Common myeloid progenitor, CD34-positive (primary cell): ENCODE data around the gene TMEM132D.

Experiments
- CTCF ChIA-PET: fragments of 350-600 bp; sonication (Branson Sonifier 250); formaldehyde crosslinking; loops from one replicate; lab custom pipeline; 2021; ENCODE audit warnings: antibody characterized with exemption; lab: Charles Lee
- POLR2A ChIA-PET: fragments of 350-600 bp; sonication (Branson Sonifier 250); formaldehyde crosslinking; loops from one replicate; lab custom pipeline; 2021; ENCODE audit warnings: antibody characterized with exemption; lab: Charles Lee
- DNase-seq, 3 donors: peaks; one replicate each; pipeline versions ENCODE4 v3.0.0 to v3.0.0-alpha.2; 2013
- H3K27ac ChIP-seq, 2 experiments: 1 replicate in 1 of 2; 2 replicates in 1 of 2; pipeline ENCODE4 v1.7.0; 2013; ENCODE audit warnings: inconsistent platforms in 2 of 2, low read length in 2 of 2, mild to moderate bottlenecking in 2 of 2, low read depth in 1 of 2, moderate library complexity in 1 of 2; ENCODE audit not compliant: severe bottlenecking in 2 of 2, insufficient read depth in 1 of 2, poor library complexity in 1 of 2
- H3K27me3 ChIP-seq, 5 experiments: replicated peaks in 2 of 5; 1 replicate in 3 of 5; 2 replicates in 2 of 5; pipeline versions ENCODE4 v1.6.1 to v1.7.0; 2013; ENCODE audit warnings: low read length in 4 of 5, mild to moderate bottlenecking in 2 of 5, moderate library complexity in 2 of 5, inconsistent platforms in 1 of 5; ENCODE audit not compliant: insufficient read depth in 5 of 5, control insufficient read depth in 4 of 5
- H3K36me3 ChIP-seq, 4 experiments: 1 replicate in 2 of 4; 2 replicates in 2 of 4; pipeline versions ENCODE4 v1.6.1 to v1.7.0; 2013; ENCODE audit warnings: low read length in 3 of 4, control low read depth in 1 of 4, mild to moderate bottlenecking in 1 of 4; ENCODE audit not compliant: control insufficient read depth in 4 of 4, insufficient read depth in 4 of 4
- H3K4me1 ChIP-seq, 4 experiments: 1 replicate in 3 of 4; 2 replicates in 1 of 4; pipeline versions ENCODE4 v1.6.1 to v1.7.1; 2013; ENCODE audit warnings: low read length in 3 of 4, mild to moderate bottlenecking in 3 of 4, control low read depth in 1 of 4, inconsistent platforms in 1 of 4, moderate library complexity in 1 of 4; ENCODE audit not compliant: control insufficient read depth in 4 of 4, insufficient read depth in 4 of 4; ENCODE audit errors: control extremely low read depth in 1 of 4
- H3K4me3 ChIP-seq, 7 experiments: 1 replicate in 4 of 7; 2 replicates in 3 of 7; pipeline versions ENCODE4 v1.5.1 to v1.7.0; 2013; ENCODE audit warnings: mild to moderate bottlenecking in 7 of 7, low read length in 6 of 7, moderate library complexity in 6 of 7, inconsistent platforms in 2 of 7, low read depth in 2 of 7, control low read depth in 1 of 7; ENCODE audit not compliant: insufficient read depth in 4 of 7, control insufficient read depth in 1 of 7; ENCODE audit errors: extremely low read depth in 1 of 7
- H3K9me3 ChIP-seq, 5 experiments: 1 replicate in 4 of 5; 2 replicates in 1 of 5; pipeline versions ENCODE4 v1.6.1 to v1.7.1; 2013; ENCODE audit warnings: low read length in 4 of 5, mild to moderate bottlenecking in 2 of 5, inconsistent platforms in 1 of 5, low read depth in 1 of 5, moderate library complexity in 1 of 5; ENCODE audit not compliant: control insufficient read depth in 4 of 5, insufficient read depth in 2 of 5; ENCODE audit errors: control extremely low read depth in 1 of 5
- WGBS: methylation state at CpG from one replicate; pipeline ENCODE4 v1.1.5; 2013; ENCODE audit not compliant: insufficient coverage; 5-methylcytosine and 5-hydroxymethylcytosine counted together

Gene TMEM132D

GRCh38 chr12:129657179-129657578 is 246.6 kb downstream of the TMEM132D start:
- WGBS, result 80% methylated on average over 1 of the region's 4 CpGs
- peaks cover 0 to 5% (median 0%) of the 10 kb centered on the region in 5 experiments for H3K9me3 ChIP-seq
- H3K27ac ChIP-seq, result no peak overlapping the region
- ChIA-PET CTCF (no interaction called here), POLR2A (no interaction called here)
- H3K4me1 ChIP-seq, result no peaks in the 10 kb centered on the region
- no peaks in the 10 kb centered on the region for H3K36me3 ChIP-seq
- H3K27me3 ChIP-seq, result no peaks in the 10 kb centered on the region
- no peak for DNase-seq
- no peak overlapping the region for H3K4me3 ChIP-seq

- CTCF ChIA-PET, result no interaction called here
- Histone ChIP-seq H3K4me3 (no peak overlapping the region), H3K4me1 (no peaks in the 10 kb centered on the region), H3K36me3 (no peaks in the 10 kb centered on the region), H3K9me3 (peaks cover 0 to 5% (median 0%) of the 10 kb centered on the region in 5 experiments), H3K27ac (no peak overlapping the region), H3K27me3 (no peaks in the 10 kb centered on the region)
- no peak for DNase-seq
- POLR2A ChIA-PET, result no interaction called here
- 86% methylated on average over 6 of the region's 6 CpGs for WGBS
These were observed 251.9 kb downstream of the TMEM132D start for GRCh38 chr12:129651951-129652350.

GRCh38 chr12:129641926-129642325 is 261.9 kb downstream of the TMEM132D start:
- no peaks in the 10 kb centered on the region for H3K36me3 ChIP-seq
- H3K27me3 ChIP-seq, result no peaks in the 10 kb centered on the region
- POLR2A ChIA-PET, result no interaction called here
- H3K4me3 ChIP-seq, result no peak overlapping the region
- no peaks in the 10 kb centered on the region for H3K9me3 ChIP-seq
- no peak for DNase-seq
- no peak overlapping the region for H3K27ac ChIP-seq
- no peaks in the 10 kb centered on the region for H3K4me1 ChIP-seq
- CTCF ChIA-PET, result no interaction called here
- WGBS, result 5% methylated on average over 4 of the region's 6 CpGs

GRCh38 chr12:129635021-129635685 is 268.7 kb downstream of the TMEM132D start:
- POLR2A ChIA-PET, result no interaction called here
- 13% methylated on average over 3 of the region's 6 CpGs for whole genome bisulfite sequencing

GRCh38 chr12:129631316-129631715 is 272.5 kb downstream of the TMEM132D start:
- CTCF ChIA-PET, result no interaction called here
- DNase-seq, result no peak
- 72% methylated on average over 5 of the region's 6 CpGs for WGBS
- POLR2A ChIA-PET, result no interaction called here
- Histone ChIP-seq H3K36me3 (no peaks in the 10 kb centered on the region), H3K27me3 (no peaks in the 10 kb centered on the region), H3K4me1 (no peaks in the 10 kb centered on the region), H3K9me3 (no peaks in the 10 kb centered on the region), H3K4me3 (no peak overlapping the region), H3K27ac (no peak overlapping the region)

More at GRCh38 chr12:129635021-129635685, 268.7 kb downstream of the TMEM132D start:
- no peak overlapping the region for H3K27ac ChIP-seq
- DNase-seq, result no peak
- no peaks in the 10 kb centered on the region for H3K36me3 ChIP-seq
- H3K4me1 ChIP-seq, result no peaks in the 10 kb centered on the region
- H3K4me3 ChIP-seq, result no peak overlapping the region
- H3K9me3 ChIP-seq, result no peaks in the 10 kb centered on the region
- no peaks in the 10 kb centered on the region for H3K27me3 ChIP-seq
- CTCF ChIA-PET, result no interaction called here

GRCh38 chr12:129629901-129630300 is 273.9 kb downstream of the TMEM132D start:
- H3K27me3 ChIP-seq, result no peaks in the 10 kb centered on the region
- no peak overlapping the region for H3K27ac ChIP-seq
- WGBS, result 80% methylated on average over 1 of the region's 1 CpG
- H3K4me1 ChIP-seq, result no peaks in the 10 kb centered on the region
- no peaks in the 10 kb centered on the region for H3K36me3 ChIP-seq
- no peaks in the 10 kb centered on the region for H3K9me3 ChIP-seq
- no peak for DNase-seq
- ChIA-PET CTCF (interaction anchor here (0.6 kb wide), 1 partner anchor 16 kb away, joined by 3 read pairs; no protein-coding TSS in a partner anchor), POLR2A (no interaction called here)
- no peak overlapping the region for H3K4me3 ChIP-seq

- H3K27me3 ChIP-seq, result no peaks in the 10 kb centered on the region
- WGBS, result 93% methylated on average over 2 of the region's 4 CpGs
- H3K4me1 ChIP-seq, result no peaks in the 10 kb centered on the region
- ChIA-PET POLR2A (no interaction called here), CTCF (no interaction called here)
- no peak overlapping the region for H3K27ac ChIP-seq
- no peak for DNase-seq
- no peak overlapping the region for H3K4me3 ChIP-seq
- H3K36me3 ChIP-seq, result no peaks in the 10 kb centered on the region
- no peaks in the 10 kb centered on the region for H3K9me3 ChIP-seq
These were observed 281.3 kb downstream of the TMEM132D start for GRCh38 chr12:129622566-129622965.
